HK-2 (cell line): Measurements from ENCODE around the gene LRRC28.
"Not testable (repeated sequence)": the region's sequence is repeated elsewhere in the genome, so short reads cannot be mapped to it uniquely, and the experiment has no call there.

Experiments
- DNase-seq: peaks from one replicate; pipeline ENCODE4 v3.0.0-alpha.2; 2018; ENCODE audit not compliant: unreplicated experiment

LRRC28 gene

GRCh38 chr15:99396375-99396774 is 145.1 kb downstream of the LRRC28 start:
- DNase-seq: no peak

GRCh38 chr15:99399061-99399460 is 147.8 kb downstream of the LRRC28 start:
- no peak for DNase-seq

GRCh38 chr15:99399618-99400017 is 148.3 kb downstream of the LRRC28 start:
- DNase-seq: no peak

- DNase-seq: not testable (repeated sequence)
Observed at GRCh38 chr15:99401216-99401615, 149.9 kb downstream of the LRRC28 start.

GRCh38 chr15:99402014-99402729 is 150.9 kb downstream of the LRRC28 start:
- DNase-seq: no peak

GRCh38 chr15:99403597-99403996 is 152.3 kb downstream of the LRRC28 start:
- peak; percentile 22 for DNase-seq

GRCh38 chr15:99404454-99404853 is 153.2 kb downstream of the LRRC28 start:
- DNase-seq: no peak

- no peak for DNase-seq
Observed at GRCh38 chr15:99406120-99406519, 154.8 kb downstream of the LRRC28 start.

- DNase-seq: no peak
Observed at GRCh38 chr15:99406716-99407487, 155.6 kb downstream of the LRRC28 start.

GRCh38 chr15:99407716-99408115 is 156.4 kb downstream of the LRRC28 start:
- no peak for DNase-seq

- DNase-seq: no peak
Observed at GRCh38 chr15:99408236-99409096, 157.2 kb downstream of the LRRC28 start.

- DNase-seq: peak; percentile 20
Observed at GRCh38 chr15:99409097-99409473, 157.8 kb downstream of the LRRC28 start.

GRCh38 chr15:99409560-99409959 is 158.3 kb downstream of the LRRC28 start:
- no peak for DNase-seq

GRCh38 chr15:99410477-99410876 is 159.2 kb downstream of the LRRC28 start:
- no peak for DNase-seq

- DNase-seq: no peak
Observed at GRCh38 chr15:99411234-99411633, 160.0 kb downstream of the LRRC28 start.

- no peak for DNase-seq
Observed at GRCh38 chr15:99412082-99412481, 160.8 kb downstream of the LRRC28 start.

GRCh38 chr15:99412626-99413025 is 161.3 kb downstream of the LRRC28 start:
- DNase-seq: no peak

- no peak for DNase-seq
Observed at GRCh38 chr15:99413955-99414754, 162.9 kb downstream of the LRRC28 start.

GRCh38 chr15:99414755-99415731 is 163.8 kb downstream of the LRRC28 start:
- no peak for DNase-seq
